ENCODE results near the gene WDR83.

The WDR83 gene

DNA sequence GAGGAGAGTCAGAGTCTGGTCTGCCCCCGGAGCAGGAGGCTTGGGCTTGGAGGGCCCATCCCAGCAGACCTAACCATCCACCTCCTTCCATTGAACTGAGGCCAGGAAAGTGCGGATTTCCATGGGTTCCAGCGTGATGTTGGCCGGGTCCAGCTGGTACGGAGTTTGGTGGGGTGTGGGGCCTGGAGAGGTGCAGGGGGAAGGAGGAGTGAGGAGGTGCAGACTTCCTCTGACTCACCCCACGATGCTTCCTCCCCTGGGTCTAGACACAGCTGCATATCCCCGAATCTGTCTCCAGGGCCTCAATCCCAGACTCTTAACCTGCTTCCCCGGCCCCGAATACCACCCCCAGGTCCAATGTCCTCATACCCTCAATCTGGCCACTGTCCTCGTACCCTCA is 20.1 kb upstream of the WDR83 start:
- Histone ChIP-seq H3K9me3 (ENCODE audit: control insufficient read depth, insufficient read depth, low read length) (no peaks in the 10 kb centered on the region), H3K36me3 (ENCODE audit: insufficient read depth, low read length) (no peaks in the 10 kb centered on the region), H3K9ac (ENCODE audit: low read depth, low read length) (no peak overlapping the region), H3K4me1 (ENCODE audit: insufficient read depth, low read length) (no peaks in the 10 kb centered on the region)

GRCh38 chr19:12647047-12647446 is 19.6 kb upstream of the WDR83 start:
- Histone ChIP-seq H3K36me3 (ENCODE audit: insufficient read depth, low read length) (no peaks in the 10 kb centered on the region), H3K9me3 (ENCODE audit: control insufficient read depth, insufficient read depth, low read length) (no peaks in the 10 kb centered on the region), H3K4me1 (ENCODE audit: insufficient read depth, low read length) (no peaks in the 10 kb centered on the region), H3K9ac (ENCODE audit: low read depth, low read length) (peak overlapping the region; percentile 16; the same call in 1 of the 2 replicates)

GRCh38 chr19:12647490-12648071 is 19.0 kb upstream of the WDR83 start:
- no peaks in the 10 kb centered on the region for H3K4me1 ChIP-seq (ENCODE audit: insufficient read depth, low read length)
- H3K9ac ChIP-seq (ENCODE audit: low read depth, low read length): peak overlapping the region; percentile 48; the same call in 1 of the 2 replicates
- H3K36me3 ChIP-seq (ENCODE audit: insufficient read depth, low read length): no peaks in the 10 kb centered on the region

GRCh38 chr19:12648088-12648487 is 18.5 kb upstream of the WDR83 start:
- Histone ChIP-seq H3K9me3 (ENCODE audit: control insufficient read depth, insufficient read depth, low read length) (no peaks in the 10 kb centered on the region), H3K9ac (ENCODE audit: low read depth, low read length) (peak overlapping the region; percentile 48; the same call in 1 of the 2 replicates), H3K4me1 (ENCODE audit: insufficient read depth, low read length) (no peaks in the 10 kb centered on the region), H3K36me3 (ENCODE audit: insufficient read depth, low read length) (no peaks in the 10 kb centered on the region)

More at GRCh38 chr19:12647490-12648071, 19.0 kb upstream of the WDR83 start:
- H3K9me3 ChIP-seq (ENCODE audit: control insufficient read depth, insufficient read depth, low read length): no peaks in the 10 kb centered on the region

DNA sequence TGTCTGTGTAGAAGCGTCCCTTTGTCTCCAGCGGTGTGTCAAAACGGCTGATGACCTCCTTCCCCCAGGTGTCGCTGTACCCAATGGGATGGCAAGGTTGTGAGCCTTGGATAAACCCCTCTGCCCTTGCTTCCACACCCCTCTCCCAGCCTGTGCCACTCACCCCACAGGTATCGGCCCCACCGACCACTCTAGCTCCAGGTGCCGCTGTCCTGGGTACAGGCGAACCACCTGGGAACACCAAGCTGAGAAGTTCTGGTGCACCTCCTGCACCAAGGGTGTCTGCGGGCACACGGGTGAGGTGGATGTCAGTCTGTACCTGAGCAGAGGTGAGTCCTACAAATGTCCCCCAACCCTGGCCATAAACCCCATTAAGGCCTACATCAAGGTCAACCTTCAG is 16.7 kb upstream of the WDR83 start:
- no peak overlapping the region for H3K9ac ChIP-seq (ENCODE audit: low read depth, low read length)
- no peaks in the 10 kb centered on the region for H3K4me1 ChIP-seq (ENCODE audit: insufficient read depth, low read length)
- no peaks in the 10 kb centered on the region for H3K36me3 ChIP-seq (ENCODE audit: insufficient read depth, low read length)
- no peaks in the 10 kb centered on the region for H3K9me3 ChIP-seq (ENCODE audit: control insufficient read depth, insufficient read depth, low read length)

GRCh38 chr19:12652219-12652618 is 14.4 kb upstream of the WDR83 start:
- Histone ChIP-seq H3K9ac (ENCODE audit: low read depth, low read length) (no peak overlapping the region), H3K36me3 (ENCODE audit: insufficient read depth, low read length) (0 out of 2 replicates have a peak, but pooled peaks cover 7% of the 10 kb centered on the region), H3K9me3 (ENCODE audit: control insufficient read depth, insufficient read depth, low read length) (no peaks in the 10 kb centered on the region), H3K4me1 (ENCODE audit: insufficient read depth, low read length) (peaks cover 4% of the 10 kb centered on the region; the same call in 1 of the 2 replicates)

DNA sequence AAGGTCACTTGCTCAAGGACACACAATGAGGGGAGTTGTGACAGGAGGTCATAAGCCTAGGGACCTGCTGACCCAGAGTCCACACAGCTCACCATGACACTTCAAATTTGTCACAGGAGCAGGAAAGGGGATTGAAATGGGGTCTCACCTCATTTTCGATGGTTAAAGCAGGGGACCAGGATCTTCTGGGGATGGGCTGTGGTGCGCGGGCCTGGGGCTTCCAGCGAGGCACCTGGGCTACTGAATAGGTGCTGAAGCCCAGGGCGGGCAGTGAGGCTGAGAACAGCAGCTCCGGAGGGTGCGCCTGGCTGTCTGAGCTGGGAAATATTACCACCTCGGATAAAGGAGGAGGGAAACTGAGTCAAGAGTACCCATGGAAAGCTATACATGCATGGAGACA is 11.1 kb upstream of the WDR83 start:
- no peaks in the 10 kb centered on the region for H3K9me3 ChIP-seq (ENCODE audit: control insufficient read depth, insufficient read depth, low read length)
- 0 out of 2 replicates have a peak, but pooled peaks cover 7% of the 10 kb centered on the region for H3K36me3 ChIP-seq (ENCODE audit: insufficient read depth, low read length)
- H3K9ac ChIP-seq (ENCODE audit: low read depth, low read length): no peak overlapping the region

GRCh38 chr19:12656899-12657571 is 9.6 kb upstream of the WDR83 start:
- Histone ChIP-seq H3K9me3 (ENCODE audit: control insufficient read depth, insufficient read depth, low read length) (no peaks in the 10 kb centered on the region), H3K36me3 (ENCODE audit: insufficient read depth, low read length) (0 out of 2 replicates have a peak, but pooled peaks cover 7% of the 10 kb centered on the region), H3K4me1 (ENCODE audit: insufficient read depth, low read length) (peaks cover 4% of the 10 kb centered on the region; the same call in 1 of the 2 replicates), H3K9ac (ENCODE audit: low read depth, low read length) (no peak overlapping the region; the same call in 1 of the 2 replicates)

More for the DNA sequence above, 11.1 kb upstream of the WDR83 start:
- peaks cover 4% of the 10 kb centered on the region; the same call in 1 of the 2 replicates for H3K4me1 ChIP-seq (ENCODE audit: insufficient read depth, low read length)

- H3K4me1 ChIP-seq (ENCODE audit: insufficient read depth, low read length): peaks cover 4% of the 10 kb centered on the region; the same call in 1 of the 2 replicates
- H3K36me3 ChIP-seq (ENCODE audit: insufficient read depth, low read length): 0 out of 2 replicates have a peak, but pooled peaks cover 7% of the 10 kb centered on the region
- no peak overlapping the region for H3K9ac ChIP-seq (ENCODE audit: low read depth, low read length)
- H3K9me3 ChIP-seq (ENCODE audit: control insufficient read depth, insufficient read depth, low read length): no peaks in the 10 kb centered on the region
Observed at GRCh38 chr19:12657966-12658365, 8.6 kb upstream of the WDR83 start.

DNA sequence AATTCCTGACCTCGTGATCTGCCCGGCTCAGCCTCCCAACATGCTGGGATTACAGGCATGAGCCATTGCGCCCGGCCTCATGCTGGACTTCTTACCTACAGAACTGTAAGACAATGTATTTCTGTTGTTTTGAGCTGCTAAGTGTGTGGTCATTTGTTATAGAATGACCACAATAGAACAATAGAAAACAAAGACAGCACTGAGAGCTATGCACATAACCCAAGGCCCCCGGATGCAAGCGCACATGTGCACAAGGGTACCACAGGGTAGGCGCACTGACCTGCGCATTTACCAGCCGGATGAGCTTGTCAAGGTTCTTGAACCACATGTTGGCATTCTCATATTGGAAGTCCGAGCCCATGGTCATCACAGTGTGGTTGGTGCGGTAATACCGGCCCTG is 5.6 kb upstream of the WDR83 start:
- Histone ChIP-seq H3K4me1 (ENCODE audit: insufficient read depth, low read length) (peaks cover 4% of the 10 kb centered on the region; the same call in 1 of the 2 replicates), H3K36me3 (ENCODE audit: insufficient read depth, low read length) (no peaks in the 10 kb centered on the region; the same call in 1 of the 2 replicates), H3K9ac (ENCODE audit: low read depth, low read length) (no peak overlapping the region), H3K9me3 (ENCODE audit: control insufficient read depth, insufficient read depth, low read length) (no peaks in the 10 kb centered on the region)

- no peaks in the 10 kb centered on the region for H3K9me3 ChIP-seq (ENCODE audit: control insufficient read depth, insufficient read depth, low read length)
- no peaks in the 10 kb centered on the region; the same call in 1 of the 2 replicates for H3K36me3 ChIP-seq (ENCODE audit: insufficient read depth, low read length)
- no peaks in the 10 kb centered on the region for H3K4me1 ChIP-seq (ENCODE audit: insufficient read depth, low read length)
- no peak overlapping the region for H3K9ac ChIP-seq (ENCODE audit: low read depth, low read length)
Observed at GRCh38 chr19:12664406-12665280, 2.0 kb upstream of the WDR83 start.

DNA sequence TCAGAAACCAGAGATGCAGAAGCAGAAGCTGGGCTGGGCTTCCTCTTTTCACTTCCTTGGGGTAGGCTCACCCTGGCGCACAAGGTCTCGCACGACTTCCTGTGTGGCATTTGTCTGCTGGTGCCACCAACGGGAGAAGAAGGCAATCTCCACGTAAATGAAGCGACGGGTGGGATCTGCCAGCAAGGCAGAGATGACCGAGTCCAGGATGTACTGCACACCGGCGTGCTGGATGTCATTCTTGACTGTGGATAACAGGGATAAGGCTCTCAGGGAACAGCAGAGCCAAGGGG is 1.4 kb upstream of the WDR83 start:
- Histone ChIP-seq H3K4me1 (ENCODE audit: insufficient read depth, low read length) (no peaks in the 10 kb centered on the region), H3K36me3 (ENCODE audit: insufficient read depth, low read length) (no peaks in the 10 kb centered on the region; the same call in 1 of the 2 replicates), H3K9me3 (ENCODE audit: control insufficient read depth, insufficient read depth, low read length) (no peaks in the 10 kb centered on the region), H3K9ac (ENCODE audit: low read depth, low read length) (no peak overlapping the region)

DNA sequence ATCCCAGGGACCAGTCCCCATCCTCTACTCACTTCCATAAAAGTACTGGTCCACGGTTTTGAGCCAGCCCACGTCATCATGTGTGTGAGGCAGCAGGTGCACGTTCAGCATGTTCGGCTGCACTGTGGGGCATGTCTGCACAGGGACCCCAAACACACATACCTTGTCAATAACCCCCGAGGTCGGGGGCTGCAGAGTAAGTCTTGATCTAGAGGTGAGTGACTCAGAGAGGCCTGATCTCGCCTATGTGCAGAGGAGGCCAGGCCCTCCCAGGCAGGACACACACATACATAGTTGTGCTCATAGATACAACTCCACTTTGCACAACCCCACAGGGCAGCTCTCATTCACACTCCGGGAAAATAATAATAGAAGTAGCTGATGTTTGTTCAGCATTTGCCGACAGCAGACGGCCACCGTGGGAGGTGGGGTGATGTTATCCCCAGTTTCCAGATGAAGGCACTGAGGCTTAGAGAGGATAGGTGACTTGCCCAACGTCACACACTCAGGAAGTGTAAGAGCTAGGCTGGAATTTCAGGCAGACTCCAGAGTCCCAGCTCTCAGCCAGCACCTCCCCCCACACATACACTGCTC is 839 bp upstream of the WDR83 start:
- no peaks in the 10 kb centered on the region; the same call in 1 of the 2 replicates for H3K36me3 ChIP-seq (ENCODE audit: insufficient read depth, low read length)
- no peaks in the 10 kb centered on the region for H3K4me1 ChIP-seq (ENCODE audit: insufficient read depth, low read length)
- H3K9ac ChIP-seq (ENCODE audit: low read depth, low read length): peak overlapping the region; percentile 68
- H3K9me3 ChIP-seq (ENCODE audit: control insufficient read depth, insufficient read depth, low read length): no peaks in the 10 kb centered on the region

GRCh38 chr19:12667731-12668302 is 1.2 kb downstream of the WDR83 start:
- no peaks in the 10 kb centered on the region for H3K4me1 ChIP-seq (ENCODE audit: insufficient read depth, low read length)

More at GRCh38 chr19:12667731-12668302, 1.2 kb downstream of the WDR83 start:
- no peak overlapping the region for H3K9ac ChIP-seq (ENCODE audit: low read depth, low read length)
- no peaks in the 10 kb centered on the region; the same call in 1 of the 2 replicates for H3K36me3 ChIP-seq (ENCODE audit: insufficient read depth, low read length)
- no peaks in the 10 kb centered on the region for H3K9me3 ChIP-seq (ENCODE audit: control insufficient read depth, insufficient read depth, low read length)
